Liver (tissue), 9 donors: ENCODE measurements around the gene PRSS3. TPM values are rescaled to one million over a fixed set of nuclear protein-coding genes. Genes with fewer than 3 reads are reported as not detected.
"Not testable (repeated sequence)": the region's sequence is repeated elsewhere in the genome, so short reads cannot be mapped to it uniquely, and the experiment has no call there.

Experiments used
- DNase-seq: peaks from one replicate; pipeline ENCODE4 v3.0.0-alpha.2; 2017; ENCODE audit warnings: low spot score
- H3K27ac ChIP-seq, 2 donors: one replicate each; pipeline ENCODE4 v1.7.0; 2013; ENCODE audit warnings: inconsistent platforms in 2 of 2, low read length in 2 of 2, control low read depth in 1 of 2, low read depth in 1 of 2, mild to moderate bottlenecking in 1 of 2
- H3K27me3 ChIP-seq, 4 donors: one replicate each; pipeline versions ENCODE4 v1.6.1 to v1.7.0; 2013; ENCODE audit warnings: low read length in 3 of 4, inconsistent platforms in 1 of 4, mild to moderate bottlenecking in 1 of 4, moderate library complexity in 1 of 4; ENCODE audit not compliant: control insufficient read depth in 4 of 4, insufficient read depth in 4 of 4
- H3K36me3 ChIP-seq, 4 donors: one replicate each; pipeline versions ENCODE4 v1.6.1 to v1.7.0; 2013; ENCODE audit warnings: low read length in 3 of 4, mild to moderate bottlenecking in 3 of 4, low read depth in 1 of 4, moderate library complexity in 1 of 4; ENCODE audit not compliant: control insufficient read depth in 4 of 4, insufficient read depth in 3 of 4
- H3K4me1 ChIP-seq, 4 donors: one replicate each; pipeline versions ENCODE4 v1.6.1 to v1.7.0; 2013; ENCODE audit warnings: low read length in 3 of 4, mild to moderate bottlenecking in 3 of 4, moderate library complexity in 1 of 4; ENCODE audit not compliant: control insufficient read depth in 4 of 4, insufficient read depth in 4 of 4
- H3K4me3 ChIP-seq, 3 donors: one replicate each; pipeline versions ENCODE4 v1.6.1 to v1.7.0; 2013; ENCODE audit warnings: low read length in 3 of 3, control low read depth in 1 of 3, low read depth in 1 of 3, mild to moderate bottlenecking in 1 of 3
- H3K9ac ChIP-seq, 2 donors: one replicate each; pipeline ENCODE4 v1.7.0; 2013; ENCODE audit warnings: low read length in 2 of 2, mild to moderate bottlenecking in 2 of 2, moderate library complexity in 2 of 2, control low read depth in 1 of 2, low read depth in 1 of 2
- H3K9me3 ChIP-seq, 4 donors: one replicate each; pipeline versions ENCODE4 v1.6.1 to v1.7.0; 2013; ENCODE audit warnings: low read length in 3 of 4; ENCODE audit not compliant: control insufficient read depth in 4 of 4
- CTCF ChIP-seq: fragments of 150-350 bp; IDR thresholded peaks from 2 replicates; pipeline ENCODE4 v1.5.1; 2017; ENCODE audit warnings: improper control_type of control experiment, low read depth, low read length; ENCODE audit not compliant: missing input control
- EGR1 ChIP-seq, 2 donors: IDR thresholded peaks; 2 replicates each; pipeline ENCODE4 v1.6.1; 2016 to 2018; ENCODE audit warnings: antibody characterized with exemption in 2 of 2, low read depth in 2 of 2
- HNF4A ChIP-seq, 2 donors: conservative IDR thresholded peaks; 2 replicates each; pipeline ENCODE4 v1.6.1; 2016; ENCODE audit warnings: antibody characterized with exemption in 2 of 2, mild to moderate bottlenecking in 2 of 2
- RAD21 ChIP-seq, 2 donors: IDR thresholded peaks; 2 replicates each; pipeline ENCODE4 v1.6.1; 2016; ENCODE audit warnings: antibody characterized with exemption in 2 of 2, mild to moderate bottlenecking in 2 of 2
- RXRA ChIP-seq, 2 donors: IDR thresholded peaks; 2 replicates each; pipeline ENCODE4 v1.6.1; 2017 to 2018; ENCODE audit warnings: antibody characterized with exemption in 2 of 2, mild to moderate bottlenecking in 1 of 2
- SP1 ChIP-seq: IDR thresholded peaks from 2 replicates; pipeline ENCODE4 v1.6.1; 2018; ENCODE audit warnings: antibody characterized with exemption, mild to moderate bottlenecking
- WGBS: extraction: QIAGEN DNeasy Blood & Tissue Kit; methylation state at CpG from one replicate; pipeline ENCODE4 v1.1.7; 2013; 5-methylcytosine and 5-hydroxymethylcytosine counted together
- polyA plus RNA-seq, 2 donors: library from polyadenylated mRNA; stranded (reverse) in 1 of 2; unstranded in 1 of 2; fragments of 200-250 nt in 1 of 2; fragments of >200 nt in 1 of 2; fragmentation: Nextera tagmentation in 1 of 2; extraction: Ambion mirVana in 1 of 2; gene quantifications; one replicate each; pipeline versions ENCODE4 v1.2.1 to v1.2.3, GENCODE V29; 2013 to 2015
- total RNA-seq, 2 donors: library from RNA; depleted of rRNA; stranded (reverse); fragments of >200 nt; gene quantifications; one replicate each; pipeline ENCODE4 v1.2.3, GENCODE V29; 2014
- TF ChIP-seq, protein P1 (sequence below): IDR thresholded peaks from 2 replicates; pipeline ENCODE4 v1.6.1; 2016; ENCODE audit warnings: antibody characterized with exemption
- donor health status: healthy.
- donor health status: healthy.
- donor health status: healthy.
- donor health status: healthy.
- donor health status: healthy.

Gene PRSS3
- total and polyA plus RNA-seq, 4 donors, result 0.25 to 8.7 (median 3.0) TPM

DNA sequence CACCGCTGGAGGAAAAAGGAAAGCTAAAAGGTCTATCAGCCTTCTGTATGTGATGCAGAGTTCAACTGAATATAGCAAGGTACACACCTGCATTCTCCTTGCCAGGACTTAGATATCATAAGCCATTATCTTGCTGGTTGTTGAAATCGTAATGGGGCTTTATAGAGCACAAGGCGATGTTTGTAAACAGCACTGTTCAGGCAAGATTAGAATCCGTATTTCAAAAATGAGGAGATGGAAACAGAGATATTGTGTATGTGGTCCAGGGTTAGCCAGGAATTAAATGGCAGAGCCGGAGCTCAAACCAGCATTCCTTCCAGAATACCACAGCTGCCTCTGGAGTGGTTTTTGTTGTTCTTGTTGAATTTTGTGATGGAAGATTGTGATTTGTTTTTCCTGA lies 42.6 kb upstream of the PRSS3 start:
- H3K27me3 ChIP-seq, H3K36me3 ChIP-seq, DNase-seq, H3K9me3 ChIP-seq, H3K9ac ChIP-seq, H3K4me3 ChIP-seq: not testable (repeated sequence)
- 73% methylated on average over 5 of the region's 5 CpGs for WGBS
- Histone ChIP-seq H3K27ac (peak overlapping the region in 1 of 2 donors; percentile 38), H3K4me1 (peaks cover 5 to 26% (median 22%) of the 10 kb centered on the region in 4 donors)

DNA sequence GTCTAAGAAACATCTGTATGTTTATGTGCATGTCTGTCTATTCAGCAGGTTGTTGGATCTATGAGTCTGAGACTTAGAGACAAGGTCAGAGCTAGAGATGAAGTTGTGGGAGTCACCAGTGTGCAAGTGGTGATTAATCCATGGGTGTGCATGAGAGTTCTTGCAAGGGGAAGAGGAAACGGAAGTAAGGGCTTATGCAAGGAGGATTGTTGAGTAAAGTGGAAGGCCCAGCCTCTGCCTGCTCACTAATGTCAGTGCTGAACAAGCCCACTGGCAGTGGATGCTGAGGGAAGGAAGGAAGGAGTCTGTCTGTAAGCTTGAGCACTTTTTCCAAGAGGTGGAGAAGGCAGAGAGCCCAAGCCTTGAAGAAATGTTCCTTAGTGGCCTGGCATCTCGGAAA lies 35.7 kb upstream of the PRSS3 start:
- not testable (repeated sequence) for H3K9me3 ChIP-seq, H3K9ac ChIP-seq, H3K4me1 ChIP-seq, H3K27ac ChIP-seq, H3K36me3 ChIP-seq, DNase-seq, H3K27me3 ChIP-seq, H3K4me3 ChIP-seq
- 87% methylated on average over 2 of the region's 2 CpGs for WGBS

DNA sequence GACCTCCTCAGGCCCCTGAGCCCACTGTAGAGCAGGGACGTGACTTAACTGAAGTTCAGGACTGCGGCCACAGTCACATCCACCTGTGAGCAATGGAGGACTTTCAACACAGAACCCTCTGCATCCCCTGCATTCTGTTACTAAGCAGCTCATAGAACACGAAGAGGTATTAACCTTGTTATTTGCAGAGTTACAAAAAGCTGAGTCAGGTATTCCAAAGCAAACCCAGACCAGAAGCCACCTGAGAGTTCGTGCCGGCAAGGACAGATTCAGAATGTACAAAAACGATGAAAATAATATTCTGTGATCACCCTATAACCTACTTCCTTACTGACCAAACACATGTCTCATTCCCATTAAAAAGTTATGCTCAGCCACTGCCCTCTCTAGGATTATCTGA lies 33.0 kb upstream of the PRSS3 start:
- DNase-seq, result no peak
- 58% methylated on average over 6 of the region's 6 CpGs for WGBS
- H3K4me3 ChIP-seq, result no peak overlapping the region
- H3K4me1 ChIP-seq, result peaks cover 0 to 4% (median 0%) of the 10 kb centered on the region in 4 donors
- H3K27ac ChIP-seq, result no peak overlapping the region
- no peaks in the 10 kb centered on the region for H3K36me3 ChIP-seq
- TF ChIP-seq CTCF, result no peak
- H3K9ac ChIP-seq, result no peak overlapping the region
- H3K9me3 ChIP-seq, result no peaks in the 10 kb centered on the region
- H3K27me3 ChIP-seq, result no peaks in the 10 kb centered on the region

GRCh38 chr9:33763709-33764108 lies 31.7 kb upstream of the PRSS3 start:
- H3K9me3 ChIP-seq, H3K4me3 ChIP-seq, DNase-seq, H3K4me1 ChIP-seq, H3K27ac ChIP-seq, H3K36me3 ChIP-seq, H3K27me3 ChIP-seq, H3K9ac ChIP-seq: not testable (repeated sequence)
- 63% methylated on average over 1 of the region's 1 CpG for WGBS

DNA sequence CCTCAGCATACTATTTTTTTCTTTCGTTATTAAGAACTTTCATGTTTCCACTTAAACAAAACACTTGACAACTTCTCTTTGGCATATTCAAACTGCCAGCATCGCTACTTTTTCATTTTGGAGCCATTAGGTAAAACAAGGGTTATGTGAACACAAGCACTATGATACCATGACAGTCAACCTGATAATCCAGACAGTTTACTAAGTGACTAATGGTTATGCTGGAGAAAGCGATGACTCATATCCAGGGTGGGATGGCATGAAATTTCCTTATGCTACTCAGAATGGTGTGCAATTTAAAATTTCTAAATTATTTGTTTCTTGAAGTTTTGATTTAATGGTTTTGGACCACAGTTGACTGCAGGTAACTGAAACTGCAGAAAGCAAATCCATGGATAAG lies 29.9 kb upstream of the PRSS3 start:
- no peak overlapping the region for H3K27ac ChIP-seq
- H3K27me3 ChIP-seq, result no peaks in the 10 kb centered on the region
- DNase-seq, result no peak
- 95% methylated on average over 3 of the region's 3 CpGs for WGBS
- TF ChIP-seq HNF4A (conservative IDR thresholded peaks at IDR 0.05), result no peak
- TF ChIP-seq RAD21 (IDR thresholded peaks at IDR 0.05), result no peak
- TF ChIP-seq, protein P1, sequence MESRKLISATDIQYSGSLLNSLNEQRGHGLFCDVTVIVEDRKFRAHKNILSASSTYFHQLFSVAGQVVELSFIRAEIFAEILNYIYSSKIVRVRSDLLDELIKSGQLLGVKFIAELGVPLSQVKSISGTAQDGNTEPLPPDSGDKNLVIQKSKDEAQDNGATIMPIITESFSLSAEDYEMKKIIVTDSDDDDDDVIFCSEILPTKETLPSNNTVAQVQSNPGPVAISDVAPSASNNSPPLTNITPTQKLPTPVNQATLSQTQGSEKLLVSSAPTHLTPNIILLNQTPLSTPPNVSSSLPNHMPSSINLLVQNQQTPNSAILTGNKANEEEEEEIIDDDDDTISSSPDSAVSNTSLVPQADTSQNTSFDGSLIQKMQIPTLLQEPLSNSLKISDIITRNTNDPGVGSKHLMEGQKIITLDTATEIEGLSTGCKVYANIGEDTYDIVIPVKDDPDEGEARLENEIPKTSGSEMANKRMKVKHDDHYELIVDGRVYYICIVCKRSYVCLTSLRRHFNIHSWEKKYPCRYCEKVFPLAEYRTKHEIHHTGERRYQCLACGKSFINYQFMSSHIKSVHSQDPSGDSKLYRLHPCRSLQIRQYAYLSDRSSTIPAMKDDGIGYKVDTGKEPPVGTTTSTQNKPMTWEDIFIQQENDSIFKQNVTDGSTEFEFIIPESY, result no peak
- no peak for TF ChIP-seq RXRA (IDR thresholded peaks at IDR 0.05)
- TF ChIP-seq EGR1 (IDR thresholded peaks at IDR 0.05; ENCODE audit: low read depth in 2 of 2), result no peak
- no peak for TF ChIP-seq SP1
- H3K4me1 ChIP-seq, result peaks cover 0 to 4% (median 0%) of the 10 kb centered on the region in 4 donors
- H3K36me3 ChIP-seq, result no peaks in the 10 kb centered on the region
- H3K9ac ChIP-seq, result no peak overlapping the region
- H3K9me3 ChIP-seq, result no peaks in the 10 kb centered on the region
- no peak overlapping the region for H3K4me3 ChIP-seq

DNA sequence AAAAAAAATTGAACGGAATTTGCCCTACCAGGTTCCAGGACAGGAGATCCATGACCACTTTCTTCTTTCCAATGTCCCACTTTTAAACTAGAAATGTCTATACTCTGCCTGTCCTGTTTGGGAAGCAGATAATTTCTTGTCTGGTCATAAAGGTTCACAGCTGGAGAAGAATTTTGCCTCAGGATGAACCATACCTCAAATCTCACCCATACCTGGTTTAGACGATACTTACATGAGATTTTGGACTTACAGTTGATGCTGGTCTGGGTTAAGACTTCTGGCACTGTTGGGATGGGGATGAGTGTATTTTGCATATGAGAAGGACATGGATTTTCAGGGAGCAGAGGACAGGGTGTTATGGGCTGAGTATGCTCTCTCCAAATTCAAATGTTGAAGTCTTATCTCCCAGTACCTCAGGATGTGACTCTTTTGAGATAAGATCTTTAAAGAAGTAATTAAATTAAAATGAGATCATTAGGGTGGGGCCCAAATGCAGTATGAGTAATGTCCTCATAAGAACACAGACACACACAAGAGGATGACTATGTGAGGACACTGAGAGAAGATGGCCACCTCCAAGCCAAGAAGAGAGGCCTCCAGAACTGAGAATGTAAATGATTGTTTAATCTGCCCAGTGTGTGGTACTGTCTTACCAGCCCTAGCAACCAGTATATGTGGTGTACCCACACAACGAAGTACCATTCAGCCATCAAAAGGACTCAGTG lies 25.0 kb upstream of the PRSS3 start:
- WGBS, result 95% methylated on average over 3 of the region's 3 CpGs
- H3K36me3 ChIP-seq, result not testable (repeated sequence)

More for the DNA sequence above, 25.0 kb upstream of the PRSS3 start:
- not testable (repeated sequence) for H3K4me1 ChIP-seq, H3K4me3 ChIP-seq, H3K27ac ChIP-seq, DNase-seq, H3K9ac ChIP-seq, H3K9me3 ChIP-seq, H3K27me3 ChIP-seq
